Memory B cell (primary cell): ENCODE measurements around the gene OLFML2A.
A peak's percentile ranks its signal among the peaks of the same experiment; 100 is the strongest.
"Not testable (repeated sequence)": the region's sequence is repeated elsewhere in the genome, so short reads cannot be mapped to it uniquely, and the experiment has no call there.

Experiments
- ATAC-seq: fragments of 150-1000 bp; cut with Tn5 transposase; 2 replicates; pipeline ENCODE4 v1.10.0; 2021; ENCODE audit warnings: low read depth, mild to moderate bottlenecking, moderate library complexity
- DNase-seq, 2 donors: peaks; one replicate each; pipeline ENCODE4 v3.0.0; 2022; ENCODE audit warnings: low spot score in 2 of 2
- H3K27ac Mint-ChIP-seq: one replicate; pipeline ENCODE4 v1.8.0; 2022; ENCODE audit warnings: mild to moderate bottlenecking, moderate library complexity, mixed read lengths
- H3K27me3 Mint-ChIP-seq: one replicate; pipeline ENCODE4 v1.8.0; 2022; ENCODE audit warnings: mixed read lengths
- H3K36me3 Mint-ChIP-seq: one replicate; pipeline ENCODE4 v1.8.0; 2022; ENCODE audit warnings: mild to moderate bottlenecking, mixed read lengths
- H3K4me1 Mint-ChIP-seq: one replicate; pipeline ENCODE4 v1.8.0; 2022; ENCODE audit warnings: mixed read lengths
- H3K4me3 Mint-ChIP-seq: one replicate; pipeline ENCODE4 v1.8.0; 2022; ENCODE audit warnings: mild to moderate bottlenecking, moderate library complexity, mixed read lengths
- H3K9me3 Mint-ChIP-seq: one replicate; pipeline ENCODE4 v1.8.0; 2022; ENCODE audit warnings: mixed read lengths

The OLFML2A gene

GRCh38 chr9:124766815-124767554 lies 9.9 kb upstream of the OLFML2A start:
- Mint-ChIP-seq H3K9me3 (no peaks in the 10 kb centered on the region), H3K36me3 (no peaks in the 10 kb centered on the region), H3K4me3 (no peak overlapping the region), H3K4me1 (peaks cover 17% of the 10 kb centered on the region), H3K27ac (no peak overlapping the region), H3K27me3 (peaks cover 24% of the 10 kb centered on the region)
- DNase-seq (no peak), ATAC-seq (no peak)

GRCh38 chr9:124767821-124768220 lies 9.1 kb upstream of the OLFML2A start:
- ATAC-seq (no peak), DNase-seq (no peak)
- Mint-ChIP-seq H3K9me3 (no peaks in the 10 kb centered on the region), H3K27me3 (peaks cover 24% of the 10 kb centered on the region), H3K4me1 (peaks cover 22% of the 10 kb centered on the region), H3K27ac (no peak overlapping the region), H3K36me3 (no peaks in the 10 kb centered on the region), H3K4me3 (no peak overlapping the region)

- Mint-ChIP-seq H3K27me3 (peaks cover 22% of the 10 kb centered on the region), H3K9me3 (no peaks in the 10 kb centered on the region), H3K4me3 (no peak overlapping the region), H3K27ac (no peak overlapping the region), H3K4me1 (peaks cover 22% of the 10 kb centered on the region), H3K36me3 (no peaks in the 10 kb centered on the region)
- DNase-seq = no peak
- no peak for ATAC-seq
These were observed 8.6 kb upstream of the OLFML2A start for GRCh38 chr9:124768334-124768733.

- Mint-ChIP-seq H3K27me3 (peaks cover 22% of the 10 kb centered on the region), H3K9me3 (no peaks in the 10 kb centered on the region), H3K27ac (no peak overlapping the region), H3K4me1 (peaks cover 22% of the 10 kb centered on the region), H3K36me3 (no peaks in the 10 kb centered on the region), H3K4me3 (no peak overlapping the region)
- no peak for ATAC-seq
- DNase-seq = no peak
These were observed 8.0 kb upstream of the OLFML2A start for GRCh38 chr9:124768750-124769548.

- ATAC-seq (no peak), DNase-seq (peak in 1 of 2 donors; percentile 48)
- H3K4me1 Mint-ChIP-seq = peaks cover 21% of the 10 kb centered on the region
- peak overlapping the region; percentile 86 for H3K4me3 Mint-ChIP-seq
- no peaks in the 10 kb centered on the region for H3K36me3 Mint-ChIP-seq
- peak overlapping the region; percentile 5 for H3K27ac Mint-ChIP-seq
- no peaks in the 10 kb centered on the region for H3K9me3 Mint-ChIP-seq
- H3K27me3 Mint-ChIP-seq = peaks cover 22% of the 10 kb centered on the region
These were observed 7.2 kb upstream of the OLFML2A start for GRCh38 chr9:124769549-124770358.

- peak overlapping the region; percentile 5 for H3K27ac Mint-ChIP-seq
- no peak for ATAC-seq
- DNase-seq = peak in 1 of 2 donors; percentile 34
- no peaks in the 10 kb centered on the region for H3K9me3 Mint-ChIP-seq
- no peaks in the 10 kb centered on the region for H3K36me3 Mint-ChIP-seq
- peaks cover 20% of the 10 kb centered on the region for H3K4me1 Mint-ChIP-seq
- H3K4me3 Mint-ChIP-seq = peak overlapping the region; percentile 86
- peaks cover 22% of the 10 kb centered on the region for H3K27me3 Mint-ChIP-seq
These were observed 6.4 kb upstream of the OLFML2A start for GRCh38 chr9:124770359-124771020.

GRCh38 chr9:124771021-124771866 lies 5.7 kb upstream of the OLFML2A start, which contains the start of gene NR6A1:
NR6A1 (minus strand) TSS chr9:124771311.
- peaks cover 26% of the 10 kb centered on the region for H3K27me3 Mint-ChIP-seq
- peak; percentile 89 to 92 for DNase-seq
- ATAC-seq = peak; percentile 87
- peak within 1 kb of the TSS; percentile 67 for H3K27ac Mint-ChIP-seq
- H3K4me1 Mint-ChIP-seq = peaks cover 20% of the 10 kb centered on the region
- H3K9me3 Mint-ChIP-seq = no peaks in the 10 kb centered on the region
- H3K36me3 Mint-ChIP-seq = no peaks in the 10 kb centered on the region
- H3K4me3 Mint-ChIP-seq = peak within 1 kb of the TSS; percentile 90

GRCh38 chr9:124771867-124772679 lies 4.9 kb upstream of the OLFML2A start:
- DNase-seq (peak in 1 of 2 donors; percentile 61), ATAC-seq (no peak)
- Mint-ChIP-seq H3K4me3 (peak overlapping the region; percentile 90), H3K9me3 (no peaks in the 10 kb centered on the region), H3K4me1 (peaks cover 24% of the 10 kb centered on the region), H3K36me3 (no peaks in the 10 kb centered on the region), H3K27ac (peak overlapping the region; percentile 37), H3K27me3 (peaks cover 26% of the 10 kb centered on the region)

- peaks cover 24% of the 10 kb centered on the region for H3K4me1 Mint-ChIP-seq
- not testable (repeated sequence) for H3K36me3 Mint-ChIP-seq, DNase-seq, ATAC-seq, H3K9me3 Mint-ChIP-seq
- peaks cover 24% of the 10 kb centered on the region for H3K27me3 Mint-ChIP-seq
- H3K4me3 Mint-ChIP-seq = peak overlapping the region; percentile 80
- H3K27ac Mint-ChIP-seq = peak overlapping the region; percentile 18
These were observed 4.1 kb upstream of the OLFML2A start for GRCh38 chr9:124772877-124773276.

GRCh38 chr9:124773473-124774128 lies 3.3 kb upstream of the OLFML2A start:
- Mint-ChIP-seq H3K4me3 (peak overlapping the region; percentile 3), H3K27me3 (peaks cover 24% of the 10 kb centered on the region), H3K9me3 (no peaks in the 10 kb centered on the region), H3K4me1 (peaks cover 24% of the 10 kb centered on the region), H3K36me3 (no peaks in the 10 kb centered on the region), H3K27ac (no peak overlapping the region)
- ATAC-seq = no peak
- DNase-seq = no peak

- peak; percentile 21 for ATAC-seq
- Mint-ChIP-seq H3K36me3 (no peaks in the 10 kb centered on the region), H3K4me3 (no peak overlapping the region), H3K27ac (no peak overlapping the region), H3K4me1 (peaks cover 21% of the 10 kb centered on the region), H3K27me3 (peaks cover 17% of the 10 kb centered on the region), H3K9me3 (no peaks in the 10 kb centered on the region)
- peak; percentile 82 to 88 for DNase-seq
These were observed 2.6 kb upstream of the OLFML2A start for GRCh38 chr9:124774129-124774978.
